ENCODE results near the gene FOXP1.

Gene FOXP1

GRCh38 chr3:71265365-71265915 is 318.1 kb downstream of the FOXP1 start:
- H3K36me3 ChIP-seq (ENCODE audit: insufficient read depth, low read length): no peaks in the 10 kb centered on the region
- H3K4me1 ChIP-seq (ENCODE audit: insufficient read depth, low read length): peaks cover 5% of the 10 kb centered on the region; the same call in 1 of the 2 replicates
- H3K9me3 ChIP-seq (ENCODE audit: control insufficient read depth, insufficient read depth, low read length): no peaks in the 10 kb centered on the region
- H3K9ac ChIP-seq (ENCODE audit: low read depth, low read length): no peak overlapping the region

- Histone ChIP-seq H3K9me3 (ENCODE audit: control insufficient read depth, insufficient read depth, low read length) (no peaks in the 10 kb centered on the region), H3K36me3 (ENCODE audit: insufficient read depth, low read length) (no peaks in the 10 kb centered on the region), H3K4me1 (ENCODE audit: insufficient read depth, low read length) (peaks cover 5% of the 10 kb centered on the region; the same call in 1 of the 2 replicates), H3K9ac (ENCODE audit: low read depth, low read length) (no peak overlapping the region)
Observed at GRCh38 chr3:71264840-71265239, 318.7 kb downstream of the FOXP1 start.

- H3K9ac ChIP-seq (ENCODE audit: low read depth, low read length): no peak overlapping the region
- no peaks in the 10 kb centered on the region for H3K36me3 ChIP-seq (ENCODE audit: insufficient read depth, low read length)
- H3K4me1 ChIP-seq (ENCODE audit: insufficient read depth, low read length): peaks cover 19% of the 10 kb centered on the region
- no peaks in the 10 kb centered on the region for H3K9me3 ChIP-seq (ENCODE audit: control insufficient read depth, insufficient read depth, low read length)
Observed at GRCh38 chr3:71262364-71263265, 320.9 kb downstream of the FOXP1 start.

- Histone ChIP-seq H3K9me3 (ENCODE audit: control insufficient read depth, insufficient read depth, low read length) (no peaks in the 10 kb centered on the region), H3K4me1 (ENCODE audit: insufficient read depth, low read length) (peaks cover 19% of the 10 kb centered on the region), H3K9ac (ENCODE audit: low read depth, low read length) (no peak overlapping the region), H3K36me3 (ENCODE audit: insufficient read depth, low read length) (no peaks in the 10 kb centered on the region)
Observed at GRCh38 chr3:71260782-71261181, 322.7 kb downstream of the FOXP1 start.

- Histone ChIP-seq H3K36me3 (ENCODE audit: insufficient read depth, low read length) (no peaks in the 10 kb centered on the region), H3K9me3 (ENCODE audit: control insufficient read depth, insufficient read depth, low read length) (no peaks in the 10 kb centered on the region), H3K4me1 (ENCODE audit: insufficient read depth, low read length) (peaks cover 19% of the 10 kb centered on the region), H3K9ac (ENCODE audit: low read depth, low read length) (no peak overlapping the region)
Observed at GRCh38 chr3:71258526-71258925, 325.0 kb downstream of the FOXP1 start.

GRCh38 chr3:71258116-71258515 is 325.4 kb downstream of the FOXP1 start:
- Histone ChIP-seq H3K36me3 (ENCODE audit: insufficient read depth, low read length) (no peaks in the 10 kb centered on the region), H3K9ac (ENCODE audit: low read depth, low read length) (no peak overlapping the region), H3K9me3 (ENCODE audit: control insufficient read depth, insufficient read depth, low read length) (no peaks in the 10 kb centered on the region), H3K4me1 (ENCODE audit: insufficient read depth, low read length) (peaks cover 16% of the 10 kb centered on the region)

- H3K9ac ChIP-seq (ENCODE audit: low read depth, low read length): no peak overlapping the region
- H3K9me3 ChIP-seq (ENCODE audit: control insufficient read depth, insufficient read depth, low read length): no peaks in the 10 kb centered on the region
- H3K36me3 ChIP-seq (ENCODE audit: insufficient read depth, low read length): no peaks in the 10 kb centered on the region
- H3K4me1 ChIP-seq (ENCODE audit: insufficient read depth, low read length): peaks cover 14% of the 10 kb centered on the region
Observed at GRCh38 chr3:71255498-71255897, 328.0 kb downstream of the FOXP1 start.

- no peaks in the 10 kb centered on the region for H3K9me3 ChIP-seq (ENCODE audit: control insufficient read depth, insufficient read depth, low read length)
- no peaks in the 10 kb centered on the region for H3K36me3 ChIP-seq (ENCODE audit: insufficient read depth, low read length)
- peaks cover 14% of the 10 kb centered on the region for H3K4me1 ChIP-seq (ENCODE audit: insufficient read depth, low read length)
- H3K9ac ChIP-seq (ENCODE audit: low read depth, low read length): no peak overlapping the region
Observed at GRCh38 chr3:71254281-71255057, 329.1 kb downstream of the FOXP1 start.

- Histone ChIP-seq H3K9me3 (ENCODE audit: control insufficient read depth, insufficient read depth, low read length) (no peaks in the 10 kb centered on the region), H3K9ac (ENCODE audit: low read depth, low read length) (no peak overlapping the region), H3K36me3 (ENCODE audit: insufficient read depth, low read length) (no peaks in the 10 kb centered on the region), H3K4me1 (ENCODE audit: insufficient read depth, low read length) (peaks cover 2% of the 10 kb centered on the region; the same call in 1 of the 2 replicates)
Observed at GRCh38 chr3:71253169-71253568, 330.4 kb downstream of the FOXP1 start.

GRCh38 chr3:71252466-71252865 is 331.1 kb downstream of the FOXP1 start:
- H3K9ac ChIP-seq (ENCODE audit: low read depth, low read length): no peak overlapping the region
- no peaks in the 10 kb centered on the region for H3K9me3 ChIP-seq (ENCODE audit: control insufficient read depth, insufficient read depth, low read length)
- peaks cover 4% of the 10 kb centered on the region; the same call in 1 of the 2 replicates for H3K4me1 ChIP-seq (ENCODE audit: insufficient read depth, low read length)
- no peaks in the 10 kb centered on the region for H3K36me3 ChIP-seq (ENCODE audit: insufficient read depth, low read length)

GRCh38 chr3:71251156-71251775 is 332.3 kb downstream of the FOXP1 start:
- Histone ChIP-seq H3K9me3 (ENCODE audit: control insufficient read depth, insufficient read depth, low read length) (no peaks in the 10 kb centered on the region), H3K36me3 (ENCODE audit: insufficient read depth, low read length) (no peaks in the 10 kb centered on the region), H3K9ac (ENCODE audit: low read depth, low read length) (no peak overlapping the region), H3K4me1 (ENCODE audit: insufficient read depth, low read length) (peaks cover 8% of the 10 kb centered on the region)

GRCh38 chr3:71250026-71250425 is 333.5 kb downstream of the FOXP1 start:
- Histone ChIP-seq H3K4me1 (ENCODE audit: insufficient read depth, low read length) (peaks cover 20% of the 10 kb centered on the region), H3K9ac (ENCODE audit: low read depth, low read length) (no peak overlapping the region), H3K9me3 (ENCODE audit: control insufficient read depth, insufficient read depth, low read length) (no peaks in the 10 kb centered on the region), H3K36me3 (ENCODE audit: insufficient read depth, low read length) (no peaks in the 10 kb centered on the region)

GRCh38 chr3:71247958-71248335 is 335.6 kb downstream of the FOXP1 start:
- no peak overlapping the region for H3K9ac ChIP-seq (ENCODE audit: low read depth, low read length)
- H3K4me1 ChIP-seq (ENCODE audit: insufficient read depth, low read length): peaks cover 38% of the 10 kb centered on the region
- H3K36me3 ChIP-seq (ENCODE audit: insufficient read depth, low read length): no peaks in the 10 kb centered on the region
- no peaks in the 10 kb centered on the region for H3K9me3 ChIP-seq (ENCODE audit: control insufficient read depth, insufficient read depth, low read length)

- Histone ChIP-seq H3K4me1 (ENCODE audit: insufficient read depth, low read length) (peaks cover 40% of the 10 kb centered on the region), H3K36me3 (ENCODE audit: insufficient read depth, low read length) (no peaks in the 10 kb centered on the region), H3K9ac (ENCODE audit: low read depth, low read length) (no peak overlapping the region), H3K9me3 (ENCODE audit: control insufficient read depth, insufficient read depth, low read length) (no peaks in the 10 kb centered on the region)
Observed at GRCh38 chr3:71247221-71247957, 336.1 kb downstream of the FOXP1 start.
